Cardiac septum (tissue), 1 donor: ENCODE results near the gene CBLL1. TPM values are rescaled to one million over a fixed set of nuclear protein-coding genes. Genes with fewer than 3 reads are reported as not detected.

Experiments
- DNase-seq: peaks from one replicate; pipeline ENCODE4 v3.0.0-alpha.2; 2020; ENCODE audit warnings: low spot score
- intact Hi-C: fragments of 100-400 bp; cut with DNase I; formaldehyde crosslinking; loops from one replicate; pipeline ENCODE4 v1.14.0; 2022
- total RNA-seq: library from RNA; stranded (reverse); fragmentation: NEBNext Ultra II Directional; extraction: Animal tissue kit (Norgen Biotek cat#: 25700); gene quantifications from one replicate; pipeline ENCODE4 v1.2.1, GENCODE V29; 2021
- donor health status: DM: no; HTN: no; CAD: no.

Gene CBLL1
- total RNA-seq, 1 donor from 2014 or later = 24.1 TPM

GRCh38 chr7:107799647-107800264 is 55.8 kb downstream of the CBLL1 start:
- intact Hi-C loops = no loop called here
- DNase-seq = no peak

- intact Hi-C loops = no loop called here
Observed at GRCh38 chr7:107803009-107803610, 59.2 kb downstream of the CBLL1 start, which contains the start of gene SLC26A3. Gene SLC26A3, minus strand, starts transcription at chr7:107803223. Its CDS starts 8,714 bp downstream, at chr7:107794509.

GRCh38 chr7:107809179-107809578 is 65.2 kb downstream of the CBLL1 start:
- intact Hi-C loops = no loop called here

More at GRCh38 chr7:107803009-107803610, 59.2 kb downstream of the CBLL1 start, which contains the start of gene SLC26A3:
- no peak for DNase-seq

GRCh38 chr7:107810626-107811025 is 66.7 kb downstream of the CBLL1 start:
- no peak for DNase-seq

More at GRCh38 chr7:107809179-107809578, 65.2 kb downstream of the CBLL1 start:
- no peak for DNase-seq

More at GRCh38 chr7:107810626-107811025, 66.7 kb downstream of the CBLL1 start:
- intact Hi-C loops = no loop called here

Other genes with a start within 250 kb of the CBLL1 start
- 43.9 TPM for gene COG5, start 180.2 kb upstream of the CBLL1 start, total RNA-seq
- 7.9 TPM for gene DUS4L, start 180.2 kb upstream of the CBLL1 start, total RNA-seq
- 109 TPM for gene BCAP29, start 163.9 kb upstream of the CBLL1 start, total RNA-seq
- gene SLC26A4, start 83.3 kb upstream of the CBLL1 start, total RNA-seq = 1.5 TPM
- not detected for gene SLC26A3, start 59.1 kb downstream of the CBLL1 start, total RNA-seq
- gene DLD, start 147.0 kb downstream of the CBLL1 start, total RNA-seq = 299 TPM